UCSD-AML1 (cell line): Measurements from ENCODE around the gene EXOC2.
"Not testable (repeated sequence)": the region's sequence is repeated elsewhere in the genome, so short reads cannot be mapped to it uniquely, and the experiment has no call there.

Source experiments
- DNase-seq: peaks from one replicate; lab custom pipeline; 2025; ENCODE audit not compliant: unreplicated experiment; lab: John Stamatoyannopoulos, UW

The EXOC2 gene

DNA sequence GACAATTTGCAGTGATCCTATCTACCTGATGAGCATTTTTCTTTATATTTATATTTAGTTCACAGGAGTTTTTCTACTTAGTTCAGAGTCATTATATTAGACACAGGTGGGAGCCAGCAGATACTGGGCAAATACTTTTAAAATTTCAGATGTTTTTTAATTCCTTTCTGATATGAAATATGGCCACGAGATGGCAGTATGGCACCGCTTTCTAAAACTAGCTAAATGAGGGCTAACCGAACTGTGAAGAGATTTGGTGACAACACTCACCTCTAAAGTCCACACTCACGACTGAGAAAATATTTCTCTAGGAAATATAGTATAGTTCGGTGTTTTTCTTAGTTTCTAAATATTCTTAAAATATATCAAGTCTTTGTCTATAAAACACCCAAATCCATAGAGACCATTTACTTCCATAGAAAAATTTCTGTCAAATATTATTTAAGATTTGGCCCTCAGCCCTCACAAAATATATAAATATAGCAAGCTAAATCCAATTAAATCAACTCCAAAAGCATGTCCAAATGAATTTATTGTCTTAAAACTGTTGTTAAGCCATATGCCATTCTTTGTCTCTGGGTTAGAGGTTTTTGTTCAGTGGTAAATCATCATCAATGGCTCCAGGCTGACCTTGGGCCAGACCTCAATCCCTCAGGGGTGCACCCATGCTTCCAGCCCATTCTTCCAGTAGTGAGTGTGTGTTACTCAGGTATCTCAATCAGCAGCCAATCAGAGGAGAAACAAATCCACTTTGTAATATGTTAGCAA, 99.6 kb downstream of the EXOC2 start:
- no peak for DNase-seq

DNA sequence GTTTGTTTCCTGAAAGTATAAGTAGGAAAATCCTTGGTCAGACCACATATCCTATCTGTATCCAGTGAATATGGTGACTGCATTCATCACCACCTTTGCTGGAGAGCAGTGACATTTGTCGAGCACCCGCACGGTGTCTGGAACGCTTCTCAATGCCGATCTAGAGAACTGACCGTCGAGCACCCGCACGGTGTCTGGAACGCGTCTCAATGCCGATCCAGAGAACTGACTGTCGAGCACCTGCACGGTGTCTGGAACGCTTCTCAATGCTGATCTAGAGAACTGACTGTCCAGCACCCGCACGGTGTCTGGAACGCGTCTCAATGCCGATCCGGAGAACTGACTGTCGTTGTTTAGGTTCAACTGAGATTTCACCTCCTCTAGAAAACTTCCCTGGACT, 103.8 kb downstream of the EXOC2 start:
- no peak for DNase-seq

DNA sequence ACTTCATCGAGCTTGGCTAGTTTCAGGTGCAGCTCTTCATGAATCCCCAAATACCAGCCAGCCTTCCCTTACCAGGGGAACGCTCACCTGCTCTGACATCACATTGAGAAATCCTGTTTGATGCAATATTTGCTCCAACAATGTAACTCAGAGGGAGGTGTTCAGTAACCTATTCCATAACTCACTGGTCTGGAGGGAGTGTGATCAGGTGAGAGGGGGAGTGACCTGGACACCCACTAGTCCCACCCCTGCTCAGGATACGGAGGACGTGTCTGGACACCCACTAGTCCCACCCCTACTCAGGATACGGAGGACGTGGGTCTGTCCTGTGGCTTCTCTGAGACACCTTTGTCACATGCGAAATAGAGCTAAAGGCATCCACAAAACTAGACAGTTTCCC, 106.4 kb downstream of the EXOC2 start:
- DNase-seq, result no peak

DNA sequence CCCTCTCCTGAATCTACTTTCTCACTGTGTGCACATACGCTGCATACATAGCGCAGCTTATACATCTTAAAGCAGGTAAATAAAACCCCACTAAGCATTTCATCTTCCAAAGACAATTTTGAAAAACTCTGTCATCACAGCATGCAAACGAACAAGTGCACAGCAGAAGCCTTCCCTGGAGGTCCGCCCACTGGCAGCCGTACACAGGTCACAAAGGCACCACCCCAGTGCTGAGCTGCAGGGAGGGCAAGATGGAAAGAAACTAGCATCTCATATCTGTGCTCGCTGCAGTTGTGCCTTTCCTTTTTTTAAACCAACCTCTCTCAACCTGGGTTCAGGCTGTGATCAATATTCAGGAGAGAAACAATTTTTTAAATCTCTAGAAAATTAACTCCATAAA, 109.3 kb downstream of the EXOC2 start:
- DNase-seq, result no peak

DNA sequence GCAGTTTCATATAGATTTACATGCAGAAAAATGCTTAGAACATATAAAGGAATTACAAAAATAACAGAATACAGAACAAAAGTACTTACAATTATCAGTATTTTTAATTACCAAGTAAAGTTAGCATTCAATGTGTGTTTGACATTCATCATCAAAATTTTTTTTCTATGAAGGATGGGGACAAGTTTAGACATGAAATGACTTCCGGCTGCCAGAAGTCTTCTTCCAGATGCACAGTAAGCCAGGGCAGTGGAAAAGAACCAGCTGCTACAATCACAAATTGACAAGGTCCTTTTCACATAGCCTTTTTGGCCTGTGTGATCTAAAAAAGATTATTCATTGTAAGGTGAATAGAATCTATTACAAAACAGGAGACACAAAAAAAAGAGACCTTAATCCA, 109.8 kb downstream of the EXOC2 start:
- DNase-seq, result no peak

DNA sequence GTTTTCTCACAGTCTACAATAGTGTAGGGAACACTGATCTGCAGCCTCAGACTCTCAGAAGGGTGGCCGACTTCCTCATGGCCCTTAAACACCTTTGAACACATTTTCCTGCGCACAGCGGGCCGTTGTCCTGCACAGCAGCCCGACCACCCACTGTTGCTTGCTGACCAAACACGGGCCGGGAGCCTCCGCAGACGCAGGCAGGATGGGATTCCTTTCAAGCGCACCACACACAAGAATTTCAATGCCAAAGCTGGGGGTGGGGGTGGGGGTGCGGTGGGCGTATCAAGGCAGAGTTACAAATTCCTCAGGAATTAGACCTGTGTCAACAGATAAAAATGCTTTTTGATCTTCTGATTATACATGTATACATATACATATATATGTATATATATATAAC, 110.6 kb downstream of the EXOC2 start:
- DNase-seq, result no peak

DNA sequence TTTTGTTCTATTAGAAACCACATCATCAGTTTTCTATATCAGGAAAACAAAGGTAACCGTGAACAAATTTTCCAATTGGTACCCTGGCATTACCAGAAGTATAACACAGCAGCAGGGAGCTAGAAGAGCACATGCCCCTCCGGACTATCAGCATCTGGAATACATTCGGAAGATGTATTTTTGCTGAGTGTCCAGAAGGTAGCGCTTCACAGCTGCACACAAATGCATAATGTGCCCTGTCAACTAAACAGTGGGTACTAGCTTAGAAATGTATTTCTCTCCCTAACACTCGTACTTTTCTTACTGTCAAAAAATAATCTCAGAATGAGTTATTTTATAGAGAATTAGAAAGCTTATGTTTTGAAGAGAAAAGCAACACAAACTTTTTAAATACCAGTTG, 113.6 kb downstream of the EXOC2 start:
- DNase-seq, result no peak

DNA sequence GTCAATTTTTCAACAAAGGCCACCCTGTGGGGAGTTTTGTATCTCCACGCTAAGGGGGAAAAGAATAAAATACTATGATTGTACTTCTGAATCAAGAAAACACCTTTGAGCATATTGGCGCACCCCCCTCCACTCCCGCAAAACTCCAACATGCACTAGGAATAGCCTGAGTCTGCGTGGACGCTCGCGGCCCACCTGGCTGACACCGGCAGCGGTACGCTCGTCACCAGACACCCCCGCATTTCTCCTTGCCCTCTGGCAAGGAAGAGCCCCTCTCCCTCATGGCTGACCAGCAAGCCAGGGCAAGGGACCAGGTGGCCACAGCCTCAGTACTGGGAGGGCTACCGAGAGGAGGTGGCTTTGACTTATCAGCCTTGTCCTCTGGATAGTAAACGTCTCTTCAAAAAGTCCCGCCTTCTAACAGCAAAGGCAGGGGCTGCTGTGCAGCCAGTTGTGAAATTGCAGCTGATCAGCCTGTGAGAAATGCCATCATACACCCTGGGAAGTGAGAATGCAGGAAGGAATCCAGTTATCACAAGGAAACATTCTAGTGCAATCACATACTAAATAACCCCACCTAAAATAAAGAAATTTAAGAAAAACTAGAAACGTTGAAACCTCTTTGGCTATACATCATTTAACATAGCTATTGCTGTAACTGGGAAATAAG, 120.2 kb downstream of the EXOC2 start:
- no peak for DNase-seq

DNA sequence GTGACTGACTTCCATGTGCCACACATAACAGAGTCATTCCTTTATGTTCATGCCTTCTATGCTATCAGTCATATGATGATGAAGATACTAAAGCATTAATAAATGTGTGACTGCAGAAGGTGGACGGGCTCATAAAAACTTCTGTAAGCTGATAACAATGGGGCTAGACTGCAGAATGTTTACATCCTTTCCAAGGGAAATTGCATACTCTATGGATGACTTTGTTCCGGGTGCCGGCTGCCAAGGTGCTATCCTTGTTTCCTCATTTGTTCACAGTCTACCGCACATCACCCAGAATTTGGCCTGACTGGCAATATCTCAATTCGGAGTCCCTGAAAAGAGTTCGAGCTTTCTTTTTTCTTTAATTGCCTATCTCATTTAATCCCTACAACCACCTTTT, 121.0 kb downstream of the EXOC2 start:
- no peak for DNase-seq

DNA sequence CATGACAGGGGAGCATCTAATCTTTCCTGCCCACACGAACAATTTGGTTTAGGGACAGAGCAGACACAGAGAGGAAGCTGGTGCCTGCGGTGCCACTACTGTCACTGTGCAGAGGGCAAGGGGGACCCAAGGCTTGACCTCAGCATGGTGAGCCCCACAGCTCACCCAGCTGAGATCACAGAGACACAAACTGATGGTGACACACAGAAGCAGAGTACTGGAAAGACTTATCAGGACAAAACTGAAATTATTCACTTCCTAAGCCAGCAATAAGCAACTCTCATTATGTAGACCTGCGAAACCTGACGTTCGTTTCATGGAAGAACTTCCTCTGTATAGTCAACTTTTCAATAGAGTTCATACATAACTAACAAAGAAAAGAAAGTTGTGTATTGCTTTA, 122.1 kb downstream of the EXOC2 start:
- no peak for DNase-seq

DNA sequence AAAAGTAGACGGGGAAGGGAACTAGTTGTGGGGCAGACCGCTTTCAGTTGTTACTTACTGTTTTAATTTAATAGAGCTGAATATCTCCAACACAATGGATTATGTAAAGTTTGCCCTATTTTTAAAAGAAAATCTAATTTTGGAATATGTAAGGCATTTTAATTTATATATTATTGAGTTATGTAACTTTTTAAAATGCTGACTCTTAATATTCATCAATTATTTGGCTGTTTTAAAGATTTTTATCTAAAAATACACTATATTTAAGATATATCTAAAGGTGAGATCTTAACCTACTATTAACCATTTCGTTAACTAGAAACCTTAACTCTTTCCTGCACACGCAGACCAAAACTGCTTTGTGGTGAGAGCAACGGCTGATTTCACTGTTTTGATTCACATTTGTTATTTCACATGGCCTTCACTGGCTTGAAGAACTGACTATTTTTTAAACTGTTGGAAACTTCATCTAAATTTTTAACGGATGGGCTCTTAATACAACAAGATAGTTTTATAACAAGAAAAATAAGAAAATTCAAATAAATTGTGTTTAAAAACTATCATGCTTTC, 123.9 kb downstream of the EXOC2 start:
- no peak for DNase-seq

DNA sequence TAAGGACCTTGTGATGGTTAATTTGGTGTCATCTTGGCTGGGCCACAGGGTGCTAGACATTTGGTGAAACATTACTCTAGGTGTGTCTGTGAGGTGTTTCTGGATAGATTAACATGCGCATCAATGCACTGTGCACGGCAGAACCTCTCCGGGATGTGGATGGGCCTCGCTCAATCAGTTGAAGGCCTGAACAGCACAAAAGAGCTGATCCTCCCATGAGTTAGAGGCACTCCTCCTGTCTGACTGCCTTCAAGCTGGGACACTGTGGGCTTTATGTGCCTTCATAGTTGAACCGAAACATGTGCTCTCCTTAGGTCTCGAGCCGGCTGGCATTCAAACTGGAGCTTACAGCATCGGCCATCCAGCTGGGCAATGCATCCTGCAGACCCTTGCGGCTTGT, 124.9 kb downstream of the EXOC2 start:
- DNase-seq, result no peak

DNA sequence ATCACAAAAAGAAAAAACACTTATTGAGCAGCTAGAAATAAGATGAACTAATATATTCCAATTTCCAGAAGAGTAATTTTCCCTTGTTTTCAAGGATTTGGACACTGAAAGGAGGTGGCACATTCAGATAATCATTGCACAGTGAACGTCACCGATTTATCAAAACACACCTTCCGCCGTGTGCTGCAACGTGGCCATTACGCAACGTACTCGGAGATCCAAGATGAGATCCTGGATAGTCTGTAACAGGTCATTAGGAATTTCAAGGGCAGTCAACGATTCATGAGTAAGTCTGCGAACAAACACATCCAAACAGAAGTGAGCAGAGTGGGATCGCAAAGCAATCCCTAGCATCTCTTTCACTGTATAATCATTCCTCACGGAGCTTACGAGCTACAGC, 129.1 kb downstream of the EXOC2 start:
- no peak for DNase-seq

DNA sequence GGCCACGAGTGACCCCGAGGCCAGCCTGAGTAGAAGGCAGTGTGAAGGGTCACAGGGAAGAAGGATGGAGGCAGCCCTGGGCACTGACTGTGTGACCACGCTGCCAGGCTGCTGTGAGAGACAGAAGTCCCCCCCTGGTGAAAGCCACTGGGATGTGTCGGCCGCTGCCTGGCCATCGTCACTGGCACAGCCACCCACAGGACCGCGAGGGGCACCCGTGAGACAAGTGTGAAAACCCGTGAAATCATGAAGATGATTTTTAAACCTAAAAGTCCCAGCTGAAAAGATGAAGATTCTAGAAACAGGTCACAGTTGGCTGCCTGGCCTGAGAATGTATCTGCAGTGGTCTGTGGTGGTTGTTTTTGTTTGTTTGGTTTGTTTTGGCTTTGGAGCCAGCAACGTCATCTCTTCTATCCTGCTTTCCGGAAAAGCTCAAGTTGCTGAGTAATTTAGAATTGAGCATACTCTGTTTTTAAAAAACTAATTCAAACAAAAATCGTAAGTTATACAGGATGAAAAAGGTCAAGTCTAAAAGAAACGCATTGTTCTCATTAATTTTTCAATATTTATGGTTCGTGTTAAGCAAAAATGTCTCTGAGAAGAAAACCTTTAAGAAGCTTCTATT, 130.8 kb downstream of the EXOC2 start:
- no peak for DNase-seq

DNA sequence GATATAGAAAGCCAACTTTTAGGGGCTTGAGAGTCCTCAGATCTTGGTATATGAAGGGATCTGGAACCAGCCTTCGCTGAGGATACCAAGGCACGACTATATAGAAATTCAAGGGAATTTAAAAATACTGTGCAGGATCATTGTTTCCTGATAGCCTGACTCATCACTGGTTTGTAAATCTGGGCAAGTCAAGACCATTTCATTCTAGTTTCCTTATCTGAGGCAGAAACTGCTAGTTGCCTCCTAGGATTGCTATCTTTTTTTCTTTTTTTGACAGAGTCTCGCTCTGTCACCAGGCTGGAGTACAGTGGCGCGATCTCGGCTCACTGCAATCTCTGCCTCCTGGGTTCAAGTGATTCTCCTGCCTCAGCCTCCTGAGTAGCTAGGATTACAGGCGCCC, 131.6 kb downstream of the EXOC2 start:
- not testable (repeated sequence) for DNase-seq

DNA sequence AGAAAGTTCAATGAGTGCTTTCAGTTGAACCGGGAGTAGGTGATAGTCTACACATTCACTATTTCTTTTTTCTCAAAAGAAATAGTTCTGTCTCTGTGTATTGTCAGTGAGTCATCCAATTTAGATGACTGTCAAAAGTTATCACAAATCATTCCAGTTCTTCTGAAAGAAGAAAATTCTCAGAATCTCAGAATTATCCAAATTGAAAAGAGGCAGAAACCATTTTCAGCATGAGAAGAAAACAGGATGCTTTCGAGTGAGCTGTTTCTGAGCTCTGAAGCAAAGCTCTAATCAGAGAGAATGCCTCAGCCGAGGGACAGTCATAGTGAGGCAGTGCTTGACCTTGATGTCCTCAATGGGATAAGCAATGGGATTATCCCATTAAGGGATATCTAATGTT, 134.0 kb downstream of the EXOC2 start:
- DNase-seq, result no peak

DNA sequence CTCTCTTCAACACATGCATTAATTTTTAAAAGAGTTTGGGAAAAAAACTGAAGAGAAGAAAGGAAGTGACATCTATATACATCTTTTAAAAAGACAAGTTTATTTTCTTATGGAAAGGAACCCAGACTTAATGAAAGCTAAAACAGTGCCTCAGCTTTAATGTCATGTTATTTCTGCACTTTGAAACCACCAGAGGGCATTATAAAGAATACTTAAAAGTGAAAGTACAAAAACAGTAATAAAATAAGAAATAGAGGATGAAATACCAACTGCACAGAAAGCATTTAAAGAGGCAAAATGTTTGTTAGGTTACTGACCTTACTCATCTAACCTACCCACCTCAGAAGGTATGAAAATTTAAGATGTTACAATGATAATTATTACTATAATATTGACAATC, 134.8 kb downstream of the EXOC2 start:
- no peak for DNase-seq

DNA sequence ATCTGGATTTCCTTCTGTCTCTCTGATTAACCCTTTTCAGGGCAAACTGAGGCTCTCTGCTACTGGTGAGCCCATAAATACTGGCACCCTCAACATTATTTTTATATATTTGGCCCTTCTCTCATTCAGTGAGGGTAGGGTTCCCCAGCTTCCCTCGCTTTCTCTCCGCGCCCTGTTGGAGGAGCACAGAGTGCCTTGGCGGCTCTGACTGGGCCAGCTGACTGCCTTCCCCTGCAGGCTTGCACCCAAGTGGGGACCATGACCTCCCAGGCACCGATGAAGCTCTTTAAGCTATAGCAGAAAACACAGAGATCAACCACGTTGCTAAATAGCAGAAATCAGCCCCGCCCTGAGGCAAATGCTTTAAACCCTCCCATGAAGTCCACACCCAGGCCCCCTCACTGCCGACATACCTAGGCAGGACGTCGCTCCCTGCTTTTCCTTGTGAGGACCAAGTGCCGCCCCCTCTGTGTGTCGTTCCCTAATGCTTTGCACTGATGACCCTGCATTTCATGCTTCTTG, 141.0 kb downstream of the EXOC2 start:
- DNase-seq, result no peak

DNA sequence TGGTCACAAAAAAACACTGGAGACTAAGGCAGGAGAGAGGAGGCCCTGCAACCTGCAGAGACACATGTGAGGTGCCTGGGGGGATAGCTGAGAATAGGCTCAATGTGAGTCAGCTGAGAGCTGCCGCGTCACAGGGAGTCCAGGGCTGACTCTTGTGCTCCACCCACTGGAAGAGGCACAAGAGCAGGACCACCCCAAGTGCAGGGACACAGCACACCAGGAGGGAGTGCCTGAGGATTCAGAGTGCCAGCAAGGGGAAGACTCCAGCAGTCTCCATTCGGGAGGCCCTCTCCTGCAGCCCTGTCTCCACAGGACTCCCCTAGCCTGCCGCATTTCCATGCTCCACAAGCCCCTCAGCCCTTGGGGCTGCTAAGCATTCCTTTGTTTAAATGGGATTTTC, 141.5 kb downstream of the EXOC2 start:
- DNase-seq, result peak; percentile 22

DNA sequence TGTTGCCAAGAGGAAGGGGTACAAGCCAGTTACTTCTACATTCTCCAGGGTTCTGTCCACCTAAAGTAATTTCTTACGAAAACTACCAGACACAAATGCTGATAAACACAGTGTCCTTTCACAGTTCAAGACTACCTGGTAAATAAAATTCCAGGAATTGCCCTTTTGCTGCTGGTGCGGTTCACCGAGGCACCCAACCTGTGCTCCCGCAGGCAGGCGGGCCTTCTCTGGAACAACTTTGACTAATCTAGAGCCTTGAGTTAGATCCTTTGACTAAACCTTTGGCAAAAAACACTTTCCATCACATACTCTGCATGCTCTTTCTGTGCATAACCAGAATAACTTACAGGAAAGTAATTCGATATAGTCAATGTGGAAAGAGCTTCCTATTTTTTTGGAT, 143.0 kb downstream of the EXOC2 start:
- no peak for DNase-seq

DNA sequence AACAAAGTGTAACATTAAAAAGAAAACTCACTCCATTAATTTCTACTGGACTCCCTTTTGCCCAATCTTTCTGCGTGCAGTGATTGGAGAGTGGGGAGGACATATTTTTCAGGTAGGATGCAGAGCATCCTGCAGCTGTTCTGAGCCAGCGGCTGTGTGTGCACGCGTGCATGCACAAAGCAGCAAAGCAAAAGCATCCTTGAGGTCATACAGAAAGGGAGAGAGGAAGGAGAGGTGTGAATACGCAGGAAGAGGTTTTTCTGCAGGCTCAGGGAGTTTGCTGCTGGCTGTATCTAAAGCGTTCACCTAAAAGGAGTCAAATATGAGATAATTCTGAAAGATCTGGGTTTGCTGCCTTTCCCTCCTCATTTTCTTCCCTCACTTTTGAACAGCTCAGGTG, 144.4 kb downstream of the EXOC2 start:
- DNase-seq, result no peak

DNA sequence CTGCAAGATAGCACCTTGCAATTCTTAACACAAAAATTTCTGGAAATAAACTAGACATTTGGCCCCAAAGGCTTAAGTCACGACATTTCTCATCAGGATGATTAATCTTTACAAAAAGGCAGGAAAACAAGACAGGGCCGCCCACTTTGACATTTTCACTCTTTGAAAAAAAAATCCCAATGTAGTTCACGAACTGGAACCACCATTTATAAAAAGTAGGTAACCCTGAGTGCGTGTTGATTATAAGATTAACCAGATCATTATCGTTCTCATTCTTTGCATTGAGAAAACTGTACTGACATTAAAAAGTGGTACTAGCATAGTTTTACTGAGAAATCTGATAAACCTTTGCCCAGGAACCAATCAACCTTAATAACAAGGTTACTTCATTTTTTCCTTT, 144.8 kb downstream of the EXOC2 start:
- no peak for DNase-seq
